ENCODE measurements around the gene ZFYVE9. TPM values are rescaled to one million over a fixed set of nuclear protein-coding genes. Genes with fewer than 3 reads are reported as not detected.

Gene ZFYVE9
- total and polyA plus RNA-seq, 5 donors from 2014 or later, result 0.26 to 1.6 (median 0.84) TPM

- Mint-ChIP-seq H3K4me3 (peak overlapping the region in 1 of 4 donors; percentile 4), H3K27ac (peak overlapping the region in 1 of 3 donors; percentile 68)
Observed at GRCh38 chr1:52296345-52296744, 154.5 kb downstream of the ZFYVE9 start.

GRCh38 chr1:52305417-52306226 lies 163.7 kb downstream of the ZFYVE9 start:
- H3K27me3 Mint-ChIP-seq, result peaks cover 8% of the 10 kb centered on the region
- Histone ChIP-seq H3K36me3 (ENCODE audit: control insufficient read depth, insufficient read depth, low read length) (no peaks in the 10 kb centered on the region), H3K4me3 (ENCODE audit: low read depth, low read length) (no peak overlapping the region), H3K27ac (ENCODE audit: insufficient read depth, low read length, poor library complexity, severe bottlenecking) (no peak overlapping the region), H3K9me3 (ENCODE audit: control insufficient read depth in 2 of 2, low read length in 2 of 2) (no peaks in the 10 kb centered on the region), H3K27me3 (ENCODE audit: control insufficient read depth, insufficient read depth, low read length) (no peaks in the 10 kb centered on the region), H3K4me1 (ENCODE audit: control insufficient read depth, insufficient read depth, low read length, poor library complexity, severe bottlenecking) (no peaks in the 10 kb centered on the region)
- DNase-seq (no peak), ATAC-seq (ENCODE audit: low read depth in 2 of 2) (no peak)
- H3K27ac Mint-ChIP-seq, result no peak overlapping the region
- peaks cover 0 to 1% (median 0%) of the 10 kb centered on the region in 7 donors for H3K9me3 Mint-ChIP-seq
- no peaks in the 10 kb centered on the region for H3K36me3 Mint-ChIP-seq
- H3K4me1 Mint-ChIP-seq, result no peaks in the 10 kb centered on the region
- H3K4me3 Mint-ChIP-seq, result no peak overlapping the region

More at GRCh38 chr1:52296345-52296744, 154.5 kb downstream of the ZFYVE9 start:
- Histone ChIP-seq H3K27ac (ENCODE audit: insufficient read depth, low read length, poor library complexity, severe bottlenecking) (no peak overlapping the region), H3K9me3 (ENCODE audit: control insufficient read depth in 2 of 2, low read length in 2 of 2) (no peaks in the 10 kb centered on the region), H3K4me1 (ENCODE audit: control insufficient read depth, insufficient read depth, low read length, poor library complexity, severe bottlenecking) (no peaks in the 10 kb centered on the region), H3K27me3 (ENCODE audit: control insufficient read depth, insufficient read depth, low read length) (no peaks in the 10 kb centered on the region), H3K36me3 (ENCODE audit: control insufficient read depth, insufficient read depth, low read length) (no peaks in the 10 kb centered on the region), H3K4me3 (ENCODE audit: low read depth, low read length) (no peak overlapping the region)
- DNase-seq, result peak in 2 of 3 donors; percentile 26 to 47
- Mint-ChIP-seq H3K27me3 (no peaks in the 10 kb centered on the region), H3K9me3 (peaks cover 0 to 1% (median 0%) of the 10 kb centered on the region in 7 donors), H3K36me3 (no peaks in the 10 kb centered on the region), H3K4me1 (peaks cover 0 to 2% (median under 1%) of the 10 kb centered on the region in 4 donors)
- peak; percentile 50 to 64 for ATAC-seq (ENCODE audit: low read depth in 2 of 2)

GRCh38 chr1:52306227-52307006 lies 164.5 kb downstream of the ZFYVE9 start:
- Mint-ChIP-seq H3K4me3 (no peak overlapping the region), H3K4me1 (no peaks in the 10 kb centered on the region), H3K27me3 (peaks cover 8% of the 10 kb centered on the region), H3K27ac (no peak overlapping the region), H3K9me3 (no peaks in the 10 kb centered on the region), H3K36me3 (no peaks in the 10 kb centered on the region)
- Histone ChIP-seq H3K36me3 (ENCODE audit: control insufficient read depth, insufficient read depth, low read length) (no peaks in the 10 kb centered on the region), H3K9me3 (ENCODE audit: control insufficient read depth in 2 of 2, low read length in 2 of 2) (no peaks in the 10 kb centered on the region), H3K27ac (ENCODE audit: insufficient read depth, low read length, poor library complexity, severe bottlenecking) (no peak overlapping the region), H3K27me3 (ENCODE audit: control insufficient read depth, insufficient read depth, low read length) (no peaks in the 10 kb centered on the region), H3K4me3 (ENCODE audit: low read depth, low read length) (no peak overlapping the region), H3K4me1 (ENCODE audit: control insufficient read depth, insufficient read depth, low read length, poor library complexity, severe bottlenecking) (no peaks in the 10 kb centered on the region)
- DNase-seq, result no peak
- no peak for ATAC-seq (ENCODE audit: low read depth in 2 of 2)

GRCh38 chr1:52321061-52321460 lies 179.2 kb downstream of the ZFYVE9 start:
- Mint-ChIP-seq H3K9me3 (peaks cover 0 to 2% (median 0%) of the 10 kb centered on the region in 7 donors), H3K4me3 (no peak overlapping the region), H3K27me3 (peaks cover 26% of the 10 kb centered on the region), H3K27ac (no peak overlapping the region), H3K36me3 (no peaks in the 10 kb centered on the region), H3K4me1 (no peaks in the 10 kb centered on the region)
- Histone ChIP-seq H3K4me3 (ENCODE audit: low read depth, low read length) (no peak overlapping the region), H3K4me1 (ENCODE audit: control insufficient read depth, insufficient read depth, low read length, poor library complexity, severe bottlenecking) (no peaks in the 10 kb centered on the region), H3K36me3 (ENCODE audit: control insufficient read depth, insufficient read depth, low read length) (no peaks in the 10 kb centered on the region), H3K27me3 (ENCODE audit: control insufficient read depth, insufficient read depth, low read length) (peaks cover 2% of the 10 kb centered on the region), H3K9me3 (ENCODE audit: control insufficient read depth in 2 of 2, low read length in 2 of 2) (no peaks in the 10 kb centered on the region), H3K27ac (ENCODE audit: insufficient read depth, low read length, poor library complexity, severe bottlenecking) (no peak overlapping the region)
- DNase-seq (no peak), ATAC-seq (ENCODE audit: low read depth in 2 of 2) (no peak)

- Mint-ChIP-seq H3K4me1 (no peaks in the 10 kb centered on the region), H3K9me3 (peaks cover 0 to 3% (median 0%) of the 10 kb centered on the region in 7 donors), H3K27me3 (peaks cover 17% of the 10 kb centered on the region), H3K27ac (no peak overlapping the region), H3K4me3 (no peak overlapping the region), H3K36me3 (no peaks in the 10 kb centered on the region)
- H3K9me3 ChIP-seq (ENCODE audit: control insufficient read depth in 2 of 2, low read length in 2 of 2), result no peaks in the 10 kb centered on the region
- H3K27me3 ChIP-seq (ENCODE audit: control insufficient read depth, insufficient read depth, low read length), result peaks cover 2% of the 10 kb centered on the region
- no peaks in the 10 kb centered on the region for H3K4me1 ChIP-seq (ENCODE audit: control insufficient read depth, insufficient read depth, low read length, poor library complexity, severe bottlenecking)
- ATAC-seq (ENCODE audit: low read depth in 2 of 2), result no peak
- no peak overlapping the region for H3K27ac ChIP-seq (ENCODE audit: insufficient read depth, low read length, poor library complexity, severe bottlenecking)
- DNase-seq, result no peak
- no peak overlapping the region for H3K4me3 ChIP-seq (ENCODE audit: low read depth, low read length)
- no peaks in the 10 kb centered on the region for H3K36me3 ChIP-seq (ENCODE audit: control insufficient read depth, insufficient read depth, low read length)
Observed at GRCh38 chr1:52323731-52324130, 181.8 kb downstream of the ZFYVE9 start.

GRCh38 chr1:52325786-52326185 lies 183.9 kb downstream of the ZFYVE9 start:
- Mint-ChIP-seq H3K36me3 (no peaks in the 10 kb centered on the region), H3K9me3 (peaks cover 0 to 3% (median 0%) of the 10 kb centered on the region in 7 donors), H3K4me3 (no peak overlapping the region), H3K4me1 (peaks cover 0 to 4% (median under 1%) of the 10 kb centered on the region in 4 donors), H3K27ac (no peak overlapping the region), H3K27me3 (peaks cover 8% of the 10 kb centered on the region)
- Histone ChIP-seq H3K4me1 (ENCODE audit: control insufficient read depth, insufficient read depth, low read length, poor library complexity, severe bottlenecking) (no peaks in the 10 kb centered on the region), H3K9me3 (ENCODE audit: control insufficient read depth in 2 of 2, low read length in 2 of 2) (no peaks in the 10 kb centered on the region), H3K36me3 (ENCODE audit: control insufficient read depth, insufficient read depth, low read length) (no peaks in the 10 kb centered on the region), H3K4me3 (ENCODE audit: low read depth, low read length) (no peak overlapping the region), H3K27me3 (ENCODE audit: control insufficient read depth, insufficient read depth, low read length) (peaks cover 2% of the 10 kb centered on the region), H3K27ac (ENCODE audit: insufficient read depth, low read length, poor library complexity, severe bottlenecking) (no peak overlapping the region)
- ATAC-seq (ENCODE audit: low read depth in 2 of 2) (no peak), DNase-seq (no peak)

- H3K4me3 Mint-ChIP-seq, result peak overlapping the region in 1 of 4 donors; percentile 43
- H3K9me3 Mint-ChIP-seq, result peaks cover 0 to 1% (median 0%) of the 10 kb centered on the region in 7 donors
- Histone ChIP-seq H3K36me3 (ENCODE audit: control insufficient read depth, insufficient read depth, low read length) (no peaks in the 10 kb centered on the region), H3K27ac (ENCODE audit: insufficient read depth, low read length, poor library complexity, severe bottlenecking) (no peak overlapping the region), H3K9me3 (ENCODE audit: control insufficient read depth in 2 of 2, low read length in 2 of 2) (no peaks in the 10 kb centered on the region), H3K4me1 (ENCODE audit: control insufficient read depth, insufficient read depth, low read length, poor library complexity, severe bottlenecking) (no peaks in the 10 kb centered on the region), H3K4me3 (ENCODE audit: low read depth, low read length) (no peak overlapping the region), H3K27me3 (ENCODE audit: control insufficient read depth, insufficient read depth, low read length) (no peaks in the 10 kb centered on the region)
- H3K36me3 Mint-ChIP-seq, result no peaks in the 10 kb centered on the region
- H3K4me1 Mint-ChIP-seq, result peaks cover 0 to 4% (median under 1%) of the 10 kb centered on the region in 4 donors
- no peak for DNase-seq
- H3K27me3 Mint-ChIP-seq, result peaks cover 8% of the 10 kb centered on the region
- ATAC-seq (ENCODE audit: low read depth in 2 of 2), result no peak
- no peak overlapping the region for H3K27ac Mint-ChIP-seq
Observed at GRCh38 chr1:52328615-52329014, 186.7 kb downstream of the ZFYVE9 start.
